ENCODE measurements around the gene HNRNPK. TPM values are rescaled to one million over a fixed set of nuclear protein-coding genes. Genes with fewer than 3 reads are reported as not detected.

The HNRNPK gene
- total RNA-seq, 6 experiments from 2014 or later: 175 to 292 (median 237) TPM

DNA sequence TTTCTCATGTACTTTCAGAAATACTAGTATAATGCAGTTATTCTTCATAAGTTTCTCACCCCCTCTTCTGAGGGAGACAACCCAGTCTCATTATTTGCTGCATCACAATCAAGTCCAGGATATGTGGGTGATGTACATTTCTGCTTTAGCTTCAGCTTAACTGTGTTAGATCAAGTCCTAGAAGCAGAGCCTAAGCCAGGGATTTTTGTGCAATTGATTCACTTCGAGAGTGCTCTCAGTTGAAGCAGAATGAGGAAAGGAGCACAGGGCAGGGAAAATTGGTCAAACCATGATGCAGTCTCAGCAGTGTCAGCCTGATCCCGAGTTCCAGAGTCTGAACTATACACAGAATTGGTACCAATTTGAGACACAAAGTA is 15.1 kb downstream of the HNRNPK start:
- H3K27me3 ChIP-seq: no peaks in the 10 kb centered on the region
- TF ChIP-seq, protein P1, sequence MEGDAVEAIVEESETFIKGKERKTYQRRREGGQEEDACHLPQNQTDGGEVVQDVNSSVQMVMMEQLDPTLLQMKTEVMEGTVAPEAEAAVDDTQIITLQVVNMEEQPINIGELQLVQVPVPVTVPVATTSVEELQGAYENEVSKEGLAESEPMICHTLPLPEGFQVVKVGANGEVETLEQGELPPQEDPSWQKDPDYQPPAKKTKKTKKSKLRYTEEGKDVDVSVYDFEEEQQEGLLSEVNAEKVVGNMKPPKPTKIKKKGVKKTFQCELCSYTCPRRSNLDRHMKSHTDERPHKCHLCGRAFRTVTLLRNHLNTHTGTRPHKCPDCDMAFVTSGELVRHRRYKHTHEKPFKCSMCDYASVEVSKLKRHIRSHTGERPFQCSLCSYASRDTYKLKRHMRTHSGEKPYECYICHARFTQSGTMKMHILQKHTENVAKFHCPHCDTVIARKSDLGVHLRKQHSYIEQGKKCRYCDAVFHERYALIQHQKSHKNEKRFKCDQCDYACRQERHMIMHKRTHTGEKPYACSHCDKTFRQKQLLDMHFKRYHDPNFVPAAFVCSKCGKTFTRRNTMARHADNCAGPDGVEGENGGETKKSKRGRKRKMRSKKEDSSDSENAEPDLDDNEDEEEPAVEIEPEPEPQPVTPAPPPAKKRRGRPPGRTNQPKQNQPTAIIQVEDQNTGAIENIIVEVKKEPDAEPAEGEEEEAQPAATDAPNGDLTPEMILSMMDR (IDR thresholded peaks at IDR 0.05): no peak
- TF ChIP-seq POLR2A (IDR thresholded peaks at IDR 0.05): no peak
- WGBS (ENCODE audit: insufficient coverage, low coverage, low lambda C conversion rate, missing lambda C conversion rate): 27% methylated on average over 2 of the region's 2 CpGs
- no peaks in the 10 kb centered on the region for H3K9me3 ChIP-seq
- peaks cover 0 to 12% (median 0%) of the 10 kb centered on the region in 4 donors for H3K4me1 ChIP-seq
- H3K4me3 ChIP-seq: no peak overlapping the region
- peaks cover under 1 to 31% (median 17%) of the 10 kb centered on the region in 4 donors for H3K36me3 ChIP-seq
- intact Hi-C loops (cut with DNase I): no loop called here
- no peak overlapping the region for H3K27ac ChIP-seq
- ATAC-seq (peak in 3 of 4 donors; percentile 8 to 30 (median 27)), DNase-seq (no peak)

DNA sequence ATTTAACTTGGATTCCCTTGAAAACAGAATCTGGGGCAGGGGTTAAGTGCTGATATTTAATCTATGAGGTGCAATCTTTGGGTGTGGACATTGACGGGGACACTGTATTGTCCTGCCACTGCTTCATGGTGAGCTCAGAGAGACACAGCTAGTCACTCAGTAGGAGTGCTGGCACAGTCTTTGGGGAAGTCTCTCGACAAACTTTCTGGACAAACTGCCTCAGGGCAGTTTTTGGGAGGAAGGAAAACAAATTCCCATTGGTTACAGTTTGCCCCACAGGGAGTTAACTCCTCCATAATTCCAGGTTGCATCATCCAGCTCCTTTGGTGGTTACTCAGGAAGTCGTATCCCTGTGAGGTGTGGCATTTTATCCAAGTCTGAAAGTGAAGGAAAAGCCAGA is 17.9 kb downstream of the HNRNPK start:
- ATAC-seq (peak; percentile 79 to 85 (median 82)), DNase-seq (no peak)
- intact Hi-C loops (cut with DNase I): no loop called here
- peaks cover 0 to 18% (median 0%) of the 10 kb centered on the region in 4 donors for H3K4me1 ChIP-seq
- H3K27ac ChIP-seq: peak overlapping the region in 1 of 3 donors; percentile 29
- H3K9me3 ChIP-seq: no peaks in the 10 kb centered on the region
- peaks cover 0 to 8% (median 3%) of the 10 kb centered on the region in 4 donors for H3K36me3 ChIP-seq
- 13% methylated on average over 1 of the region's 3 CpGs for WGBS (ENCODE audit: insufficient coverage, low coverage, low lambda C conversion rate, missing lambda C conversion rate)
- no peak for TF ChIP-seq POLR2A (IDR thresholded peaks at IDR 0.05)
- TF ChIP-seq, protein P1 (IDR thresholded peaks at IDR 0.05): no peak
- H3K4me3 ChIP-seq: no peak overlapping the region
- H3K27me3 ChIP-seq: no peaks in the 10 kb centered on the region

DNA sequence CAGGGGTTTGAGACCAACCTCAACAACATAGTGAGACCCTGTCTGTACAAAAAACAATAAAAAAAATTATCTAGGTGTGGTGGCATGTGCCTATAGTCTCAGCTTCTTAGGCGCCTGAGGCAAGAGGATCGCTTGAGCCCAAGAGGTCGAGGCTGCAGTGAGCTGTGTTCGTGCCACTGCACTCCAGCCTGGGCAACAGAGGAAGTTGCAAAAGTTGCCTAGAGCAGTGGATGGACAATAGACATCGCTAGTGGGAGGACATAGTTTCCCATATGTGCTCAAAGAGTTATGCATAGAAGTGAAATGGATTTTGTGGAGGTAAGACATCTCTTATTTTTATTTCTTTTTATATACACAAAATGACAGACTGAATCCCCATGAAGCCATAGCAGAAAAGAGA is 19.0 kb downstream of the HNRNPK start:
- H3K4me1 ChIP-seq: peaks cover 0 to 18% (median 0%) of the 10 kb centered on the region in 4 donors
- DNase-seq (no peak), ATAC-seq (no peak)
- no peaks in the 10 kb centered on the region for H3K9me3 ChIP-seq
- H3K27me3 ChIP-seq: no peaks in the 10 kb centered on the region
- H3K27ac ChIP-seq: no peak overlapping the region
- no peaks in the 10 kb centered on the region for H3K36me3 ChIP-seq
- TF ChIP-seq POLR2A (IDR thresholded peaks at IDR 0.05): no peak
- 78% methylated on average over 2 of the region's 5 CpGs for WGBS (ENCODE audit: insufficient coverage, low coverage, low lambda C conversion rate, missing lambda C conversion rate)
- intact Hi-C loops (cut with DNase I): no loop called here
- H3K4me3 ChIP-seq: no peak overlapping the region

DNA sequence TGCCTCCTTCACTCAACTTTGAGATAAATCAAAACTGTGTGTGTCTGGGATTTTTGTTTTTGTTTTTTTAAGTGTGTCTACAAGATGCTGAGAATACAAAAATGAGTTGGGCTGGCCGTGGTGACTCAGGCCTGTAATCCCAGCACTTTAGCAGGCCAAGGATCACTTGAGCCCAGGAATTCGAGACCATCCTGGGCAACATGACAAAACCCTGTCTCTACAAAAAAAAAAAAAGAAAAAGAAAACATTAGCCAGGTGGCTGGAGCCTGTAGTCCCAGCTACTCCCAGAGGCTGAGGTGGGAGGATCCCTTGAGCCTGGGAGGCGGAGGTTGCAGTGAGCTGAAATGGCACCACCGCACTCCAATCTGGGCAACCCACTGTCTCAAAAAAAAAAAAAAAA is 21.0 kb downstream of the HNRNPK start:
- Histone ChIP-seq H3K4me1 (peaks cover 0 to 29% (median 0%) of the 10 kb centered on the region in 4 donors), H3K27ac (no peak overlapping the region), H3K4me3 (no peak overlapping the region), H3K27me3 (no peaks in the 10 kb centered on the region), H3K9me3 (no peaks in the 10 kb centered on the region), H3K36me3 (no peaks in the 10 kb centered on the region)
- TF ChIP-seq POLR2A (IDR thresholded peaks at IDR 0.05): no peak
- TF ChIP-seq, protein P1 (IDR thresholded peaks at IDR 0.05): no peak
- 38% methylated on average over 4 of the region's 4 CpGs for WGBS (ENCODE audit: insufficient coverage, low coverage, low lambda C conversion rate, missing lambda C conversion rate)
- peak in 1 of 4 donors; percentile 3 for ATAC-seq
- intact Hi-C loops (cut with DNase I): no loop called here
- DNase-seq: no peak

DNA sequence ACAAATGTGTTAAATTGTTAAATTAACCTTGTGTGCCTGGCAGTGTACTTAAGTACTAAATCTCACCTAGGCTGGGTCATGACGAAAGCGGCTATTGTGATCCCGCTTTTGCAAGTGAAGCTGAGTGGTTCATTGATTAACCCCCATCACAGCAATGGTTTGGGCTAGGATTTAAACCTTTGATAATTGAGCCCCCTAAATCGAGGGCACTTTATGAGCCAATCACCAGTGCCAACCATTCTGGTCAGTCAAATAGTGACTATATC is 22.8 kb downstream of the HNRNPK start:
- H3K4me3 ChIP-seq: peak overlapping the region; percentile 74 to 81 (median 76)
- TF ChIP-seq POLR2A (IDR thresholded peaks at IDR 0.05): no peak
- TF ChIP-seq, protein P1 (IDR thresholded peaks at IDR 0.05): no peak
- no peak for DNase-seq
- ATAC-seq: peak; percentile 5 to 26 (median 10)
- H3K36me3 ChIP-seq: peaks cover 0 to 2% (median under 1%) of the 10 kb centered on the region in 4 donors
- peak overlapping the region; percentile 73 to 93 (median 90) for H3K27ac ChIP-seq
- no peaks in the 10 kb centered on the region for H3K27me3 ChIP-seq
- no peaks in the 10 kb centered on the region for H3K9me3 ChIP-seq
- peaks cover 0 to 26% (median 0%) of the 10 kb centered on the region in 4 donors for H3K4me1 ChIP-seq
- WGBS (ENCODE audit: insufficient coverage, low coverage, low lambda C conversion rate, missing lambda C conversion rate): 30% methylated on average over 4 of the region's 4 CpGs
- intact Hi-C loops (cut with DNase I): no loop called here

All from right lobe of liver (tissue), 6 donors.